Neural cell (in vitro differentiated cells): Measurements from ENCODE around the gene HDLBP. TPM values are rescaled to one million over a fixed set of nuclear protein-coding genes. Genes with fewer than 3 reads are reported as not detected.

Source experiments
- H2AFZ ChIP-seq: fragments of 200-600, 300-800 bp; sonication (generic), shearing (Covaris generic); 2 replicates; pipeline ENCODE4 v1.6.0; 2014; ENCODE audit warnings: low read depth, mild to moderate bottlenecking, antibody characterized with exemption, low read length, moderate library complexity
- H3F3A ChIP-seq: fragments of 200-600 bp; shearing (Covaris generic); 2 replicates; pipeline ENCODE4 v1.6.1; 2016; ENCODE audit warnings: mild to moderate bottlenecking, moderate library complexity, mixed read lengths, antibody characterized with exemption, low read length; ENCODE audit not compliant: insufficient read depth, poor library complexity, severe bottlenecking
- H3K27ac ChIP-seq: fragments of 200-600, 300-800 bp; sonication (generic), shearing (Covaris generic); 2 replicates; pipeline ENCODE4 v1.5.1; 2014; ENCODE audit warnings: mild to moderate bottlenecking, low read length, moderate library complexity
- H3K27me3 ChIP-seq: fragments of 300-800, 200-600 bp; sonication (generic), shearing (Covaris generic); 2 replicates; pipeline ENCODE4 v1.6.0; 2014; ENCODE audit warnings: mild to moderate bottlenecking, low read depth, low read length, moderate library complexity; ENCODE audit not compliant: insufficient read depth
- H3K36me3 ChIP-seq: fragments of 300-800, 200-600 bp; sonication (generic), shearing (Covaris generic); 2 replicates; pipeline ENCODE4 v1.5.1; 2014; ENCODE audit warnings: mild to moderate bottlenecking, antibody characterized with exemption, low read length, moderate library complexity; ENCODE audit not compliant: insufficient read depth
- H3K4me2 ChIP-seq: fragments of 300-800, 200-600 bp; sonication (generic), shearing (Covaris generic); 2 replicates; pipeline ENCODE4 v1.6.0; 2014; ENCODE audit warnings: mild to moderate bottlenecking, low read length
- H3K4me3 ChIP-seq: fragments of 300-800, 200-600 bp; sonication (generic), shearing (Covaris generic); 2 replicates; pipeline ENCODE4 v1.5.1; 2014; ENCODE audit warnings: mild to moderate bottlenecking, low read length, moderate library complexity
- H3K79me2 ChIP-seq: fragments of 200-600 bp; shearing (Covaris generic); replicated peaks from 2 replicates; pipeline ENCODE4 v1.6.0; 2014; ENCODE audit warnings: mild to moderate bottlenecking, low read length, moderate library complexity; ENCODE audit not compliant: insufficient read depth
- H3K9ac ChIP-seq: fragments of 300-800, 200-600 bp; sonication (generic), shearing (Covaris generic); 2 replicates; pipeline ENCODE4 v1.6.1; 2016; ENCODE audit warnings: mild to moderate bottlenecking, low read length, mixed read lengths
- H3K9me2 ChIP-seq: fragments of 200-600 bp; shearing (Covaris generic); 2 replicates; pipeline ENCODE4 v1.6.1; 2016; ENCODE audit warnings: mild to moderate bottlenecking, low read length, mixed read lengths; ENCODE audit not compliant: insufficient read depth
- H3K9me3 ChIP-seq: fragments of 200-600, 300-800 bp; sonication (generic), shearing (Covaris generic); 2 replicates; pipeline ENCODE4 v1.6.1; 2016; ENCODE audit warnings: mild to moderate bottlenecking, mixed run types, low read length, moderate library complexity, mixed read lengths
- H4K20me1 ChIP-seq: fragments of 200-600 bp; shearing (Covaris generic); 2 replicates; pipeline ENCODE4 v1.6.1; 2016; ENCODE audit warnings: mild to moderate bottlenecking, mixed run types; ENCODE audit not compliant: insufficient read depth
- EP300 ChIP-seq: fragments of 450-650 bp; conservative IDR thresholded peaks from 2 replicates; pipeline ENCODE4 v1.6.1; 2014; ENCODE audit warnings: antibody characterized with exemption, mild to moderate bottlenecking, moderate library complexity; ENCODE audit not compliant: poor library complexity, severe bottlenecking
- EZH2 ChIP-seq: fragments of 200-600, 300-800 bp; shearing (Covaris generic), sonication (generic); IDR thresholded peaks from 2 replicates; pipeline ENCODE4 v1.6.1; 2014; ENCODE audit warnings: antibody characterized with exemption, low read length, borderline replicate concordance, mild to moderate bottlenecking; ENCODE audit not compliant: insufficient read depth, poor library complexity, severe bottlenecking
- MXI1 ChIP-seq: fragments of 450-650 bp; conservative IDR thresholded peaks from 2 replicates; pipeline ENCODE4 v1.6.1; 2014; ENCODE audit warnings: antibody characterized with exemption, mild to moderate bottlenecking; ENCODE audit not compliant: poor library complexity, severe bottlenecking
- POLR2AphosphoS5 ChIP-seq: IDR thresholded peaks from 2 replicates; pipeline ENCODE4 v1.6.1; 2012
- RAD21 ChIP-seq: fragments of 450-650 bp; conservative IDR thresholded peaks from 2 replicates; pipeline ENCODE4 v1.6.1; 2014; ENCODE audit warnings: antibody characterized with exemption, mild to moderate bottlenecking, moderate library complexity
- SMC3 ChIP-seq: fragments of 450-650 bp; conservative IDR thresholded peaks from 2 replicates; pipeline ENCODE4 v1.6.1; 2014; ENCODE audit warnings: antibody characterized with exemption, mild to moderate bottlenecking, moderate library complexity; ENCODE audit not compliant: poor library complexity
- TAF1 ChIP-seq: IDR thresholded peaks from 2 replicates; pipeline ENCODE4 v1.6.1; 2012; ENCODE audit warnings: low read depth
- polyA plus RNA-seq: library from polyadenylated mRNA; depleted of rRNA; stranded (reverse); fragments of >200 nt; gene quantifications from 2 replicates; pipeline ENCODE4 v1.2.3, GENCODE V29; 2014
- TF ChIP-seq, protein P1 (sequence below): fragments of 450-650 bp; IDR thresholded peaks from 2 replicates; pipeline ENCODE4 v1.5.1; 2014; ENCODE audit warnings: antibody characterized with exemption, mild to moderate bottlenecking, moderate library complexity; ENCODE audit not compliant: poor library complexity, severe bottlenecking
- TF ChIP-seq, protein P2 (sequence below): IDR thresholded peaks from 2 replicates; pipeline ENCODE4 v1.6.1; 2012; ENCODE audit warnings: borderline replicate concordance

The HDLBP gene
- polyA plus RNA-seq, 1 donor from 2014 or later: 61.9 TPM

DNA sequence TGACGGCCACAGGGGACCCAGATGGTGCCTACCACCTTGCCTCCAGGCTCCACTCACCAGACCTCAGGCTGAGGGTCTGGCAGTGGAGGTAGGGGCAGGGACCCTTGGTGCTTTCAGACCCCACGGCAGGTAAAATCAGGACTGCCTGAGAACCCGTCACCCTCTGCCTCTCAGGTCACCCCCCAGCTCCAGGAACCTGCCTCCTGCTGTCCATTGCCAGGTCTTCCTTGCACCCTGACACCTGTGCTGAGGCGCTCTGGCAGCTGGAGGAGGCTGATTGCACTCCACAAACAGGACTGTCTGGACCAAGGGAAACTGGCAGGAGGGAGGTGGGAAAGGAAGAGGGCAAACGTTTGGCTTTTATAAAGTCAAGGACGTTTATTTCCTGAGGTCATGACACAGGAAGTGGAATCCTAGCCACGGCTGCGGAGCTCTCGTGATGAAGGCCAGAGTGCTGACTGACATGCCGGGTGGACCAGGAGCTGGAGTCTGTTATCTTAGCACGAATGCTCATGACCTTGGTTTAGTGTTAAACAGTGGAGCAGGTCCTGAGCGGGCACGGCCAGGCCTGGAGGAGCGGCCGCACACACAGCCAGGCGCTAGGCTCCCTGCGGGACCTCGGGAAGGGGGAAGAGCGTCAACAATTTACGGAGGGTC is 86.5 kb downstream of the HDLBP start:
- Histone ChIP-seq H3K27ac (no peak overlapping the region), H3F3A (no peaks in the 10 kb centered on the region), H3K36me3 (peaks cover 7% of the 10 kb centered on the region), H2AFZ (no peak overlapping the region), H3K79me2 (no peaks in the 10 kb centered on the region), H3K4me2 (no peak overlapping the region), H3K4me3 (no peak overlapping the region), H3K9me3 (no peaks in the 10 kb centered on the region), H3K9me2 (no peaks in the 10 kb centered on the region), H3K9ac (no peak overlapping the region), H3K27me3 (no peaks in the 10 kb centered on the region), H4K20me1 (no peaks in the 10 kb centered on the region)
- no peak for TF ChIP-seq EZH2
- TF ChIP-seq TAF1: no peak
- no peak for TF ChIP-seq POLR2AphosphoS5
- TF ChIP-seq RAD21: no peak
- no peak for TF ChIP-seq SMC3
- TF ChIP-seq, protein P1, sequence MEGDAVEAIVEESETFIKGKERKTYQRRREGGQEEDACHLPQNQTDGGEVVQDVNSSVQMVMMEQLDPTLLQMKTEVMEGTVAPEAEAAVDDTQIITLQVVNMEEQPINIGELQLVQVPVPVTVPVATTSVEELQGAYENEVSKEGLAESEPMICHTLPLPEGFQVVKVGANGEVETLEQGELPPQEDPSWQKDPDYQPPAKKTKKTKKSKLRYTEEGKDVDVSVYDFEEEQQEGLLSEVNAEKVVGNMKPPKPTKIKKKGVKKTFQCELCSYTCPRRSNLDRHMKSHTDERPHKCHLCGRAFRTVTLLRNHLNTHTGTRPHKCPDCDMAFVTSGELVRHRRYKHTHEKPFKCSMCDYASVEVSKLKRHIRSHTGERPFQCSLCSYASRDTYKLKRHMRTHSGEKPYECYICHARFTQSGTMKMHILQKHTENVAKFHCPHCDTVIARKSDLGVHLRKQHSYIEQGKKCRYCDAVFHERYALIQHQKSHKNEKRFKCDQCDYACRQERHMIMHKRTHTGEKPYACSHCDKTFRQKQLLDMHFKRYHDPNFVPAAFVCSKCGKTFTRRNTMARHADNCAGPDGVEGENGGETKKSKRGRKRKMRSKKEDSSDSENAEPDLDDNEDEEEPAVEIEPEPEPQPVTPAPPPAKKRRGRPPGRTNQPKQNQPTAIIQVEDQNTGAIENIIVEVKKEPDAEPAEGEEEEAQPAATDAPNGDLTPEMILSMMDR: no peak
- no peak for TF ChIP-seq EP300
- no peak for TF ChIP-seq MXI1
- TF ChIP-seq, protein P2, sequence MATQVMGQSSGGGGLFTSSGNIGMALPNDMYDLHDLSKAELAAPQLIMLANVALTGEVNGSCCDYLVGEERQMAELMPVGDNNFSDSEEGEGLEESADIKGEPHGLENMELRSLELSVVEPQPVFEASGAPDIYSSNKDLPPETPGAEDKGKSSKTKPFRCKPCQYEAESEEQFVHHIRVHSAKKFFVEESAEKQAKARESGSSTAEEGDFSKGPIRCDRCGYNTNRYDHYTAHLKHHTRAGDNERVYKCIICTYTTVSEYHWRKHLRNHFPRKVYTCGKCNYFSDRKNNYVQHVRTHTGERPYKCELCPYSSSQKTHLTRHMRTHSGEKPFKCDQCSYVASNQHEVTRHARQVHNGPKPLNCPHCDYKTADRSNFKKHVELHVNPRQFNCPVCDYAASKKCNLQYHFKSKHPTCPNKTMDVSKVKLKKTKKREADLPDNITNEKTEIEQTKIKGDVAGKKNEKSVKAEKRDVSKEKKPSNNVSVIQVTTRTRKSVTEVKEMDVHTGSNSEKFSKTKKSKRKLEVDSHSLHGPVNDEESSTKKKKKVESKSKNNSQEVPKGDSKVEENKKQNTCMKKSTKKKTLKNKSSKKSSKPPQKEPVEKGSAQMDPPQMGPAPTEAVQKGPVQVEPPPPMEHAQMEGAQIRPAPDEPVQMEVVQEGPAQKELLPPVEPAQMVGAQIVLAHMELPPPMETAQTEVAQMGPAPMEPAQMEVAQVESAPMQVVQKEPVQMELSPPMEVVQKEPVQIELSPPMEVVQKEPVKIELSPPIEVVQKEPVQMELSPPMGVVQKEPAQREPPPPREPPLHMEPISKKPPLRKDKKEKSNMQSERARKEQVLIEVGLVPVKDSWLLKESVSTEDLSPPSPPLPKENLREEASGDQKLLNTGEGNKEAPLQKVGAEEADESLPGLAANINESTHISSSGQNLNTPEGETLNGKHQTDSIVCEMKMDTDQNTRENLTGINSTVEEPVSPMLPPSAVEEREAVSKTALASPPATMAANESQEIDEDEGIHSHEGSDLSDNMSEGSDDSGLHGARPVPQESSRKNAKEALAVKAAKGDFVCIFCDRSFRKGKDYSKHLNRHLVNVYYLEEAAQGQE: no peak

DNA sequence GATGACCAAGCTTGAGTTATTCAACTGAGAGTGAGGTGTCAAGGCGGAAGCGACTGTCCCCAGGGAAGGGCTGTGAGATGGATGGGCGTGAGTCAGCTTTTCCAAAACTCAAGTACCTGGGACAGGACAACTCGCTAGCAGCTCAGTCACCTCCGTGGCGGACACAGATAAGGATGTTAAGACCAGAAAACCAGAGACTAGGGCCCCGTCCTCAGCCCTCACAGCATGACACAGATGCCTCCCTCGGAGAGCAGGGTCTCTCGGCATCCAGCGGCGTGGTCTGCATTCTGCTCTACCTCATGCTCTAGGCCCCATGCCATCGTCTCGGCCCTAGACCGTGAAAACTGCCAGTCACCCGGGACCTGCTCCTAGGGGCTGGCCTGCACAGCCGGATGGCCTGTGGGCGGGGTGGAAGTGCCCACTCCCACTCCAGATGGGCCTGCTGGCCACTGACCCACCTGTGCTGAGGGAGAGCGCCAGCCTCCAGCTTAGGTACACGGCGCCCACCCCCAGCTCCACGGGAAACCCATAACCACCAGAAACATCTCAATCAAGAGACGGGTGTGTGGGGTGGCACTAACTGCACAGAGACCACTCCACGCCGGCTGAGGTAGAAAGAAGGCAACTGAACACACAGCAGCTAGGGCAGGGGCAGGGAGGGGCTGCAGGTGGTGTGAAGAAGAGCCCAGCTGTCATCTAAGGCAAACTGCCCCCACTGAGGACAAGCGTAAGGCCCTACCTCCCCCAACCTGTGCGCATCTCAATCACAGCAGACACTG is 87.2 kb downstream of the HDLBP start:
- Histone ChIP-seq H4K20me1 (no peaks in the 10 kb centered on the region), H3K9me3 (no peaks in the 10 kb centered on the region), H3K36me3 (peaks cover 7% of the 10 kb centered on the region), H3K9ac (no peak overlapping the region), H3K27ac (no peak overlapping the region), H3K79me2 (no peaks in the 10 kb centered on the region), H3K9me2 (no peaks in the 10 kb centered on the region), H2AFZ (no peak overlapping the region), H3K27me3 (no peaks in the 10 kb centered on the region), H3K4me2 (no peak overlapping the region), H3F3A (no peaks in the 10 kb centered on the region), H3K4me3 (no peak overlapping the region)
- TF ChIP-seq, protein P1: no peak
- no peak for TF ChIP-seq POLR2AphosphoS5
- TF ChIP-seq TAF1: no peak
- no peak for TF ChIP-seq SMC3
- TF ChIP-seq, protein P2: no peak
- TF ChIP-seq MXI1: no peak
- TF ChIP-seq EP300: no peak
